Common myeloid progenitor, CD34-positive (primary cell): Measurements from ENCODE around the gene XYLT1.
A peak's percentile ranks its signal among the peaks of the same experiment; 100 is the strongest.
"Not testable (repeated sequence)": the region's sequence is repeated elsewhere in the genome, so short reads cannot be mapped to it uniquely, and the experiment has no call there.

ENCODE experiments used
- CTCF ChIA-PET: fragments of 350-600 bp; sonication (Branson Sonifier 250); formaldehyde crosslinking; loops from one replicate; lab custom pipeline; 2021; ENCODE audit warnings: antibody characterized with exemption; lab: Charles Lee
- POLR2A ChIA-PET: fragments of 350-600 bp; sonication (Branson Sonifier 250); formaldehyde crosslinking; loops from one replicate; lab custom pipeline; 2021; ENCODE audit warnings: antibody characterized with exemption; lab: Charles Lee
- DNase-seq, 3 donors: peaks; one replicate each; pipeline versions ENCODE4 v3.0.0 to v3.0.0-alpha.2; 2013
- H3K27ac ChIP-seq, 2 experiments: 1 replicate in 1 of 2; 2 replicates in 1 of 2; pipeline ENCODE4 v1.7.0; 2013; ENCODE audit warnings: inconsistent platforms in 2 of 2, low read length in 2 of 2, mild to moderate bottlenecking in 2 of 2, low read depth in 1 of 2, moderate library complexity in 1 of 2; ENCODE audit not compliant: severe bottlenecking in 2 of 2, insufficient read depth in 1 of 2, poor library complexity in 1 of 2
- H3K27me3 ChIP-seq, 5 experiments: replicated peaks in 2 of 5; 1 replicate in 3 of 5; 2 replicates in 2 of 5; pipeline versions ENCODE4 v1.6.1 to v1.7.0; 2013; ENCODE audit warnings: low read length in 4 of 5, mild to moderate bottlenecking in 2 of 5, moderate library complexity in 2 of 5, inconsistent platforms in 1 of 5; ENCODE audit not compliant: insufficient read depth in 5 of 5, control insufficient read depth in 4 of 5
- H3K36me3 ChIP-seq, 4 experiments: 1 replicate in 2 of 4; 2 replicates in 2 of 4; pipeline versions ENCODE4 v1.6.1 to v1.7.0; 2013; ENCODE audit warnings: low read length in 3 of 4, control low read depth in 1 of 4, mild to moderate bottlenecking in 1 of 4; ENCODE audit not compliant: control insufficient read depth in 4 of 4, insufficient read depth in 4 of 4
- H3K4me1 ChIP-seq, 4 experiments: 1 replicate in 3 of 4; 2 replicates in 1 of 4; pipeline versions ENCODE4 v1.6.1 to v1.7.1; 2013; ENCODE audit warnings: low read length in 3 of 4, mild to moderate bottlenecking in 3 of 4, control low read depth in 1 of 4, inconsistent platforms in 1 of 4, moderate library complexity in 1 of 4; ENCODE audit not compliant: control insufficient read depth in 4 of 4, insufficient read depth in 4 of 4; ENCODE audit errors: control extremely low read depth in 1 of 4
- H3K4me3 ChIP-seq, 7 experiments: 1 replicate in 4 of 7; 2 replicates in 3 of 7; pipeline versions ENCODE4 v1.5.1 to v1.7.0; 2013; ENCODE audit warnings: mild to moderate bottlenecking in 7 of 7, low read length in 6 of 7, moderate library complexity in 6 of 7, inconsistent platforms in 2 of 7, low read depth in 2 of 7, control low read depth in 1 of 7; ENCODE audit not compliant: insufficient read depth in 4 of 7, control insufficient read depth in 1 of 7; ENCODE audit errors: extremely low read depth in 1 of 7
- H3K9me3 ChIP-seq, 5 experiments: 1 replicate in 4 of 5; 2 replicates in 1 of 5; pipeline versions ENCODE4 v1.6.1 to v1.7.1; 2013; ENCODE audit warnings: low read length in 4 of 5, mild to moderate bottlenecking in 2 of 5, inconsistent platforms in 1 of 5, low read depth in 1 of 5, moderate library complexity in 1 of 5; ENCODE audit not compliant: control insufficient read depth in 4 of 5, insufficient read depth in 2 of 5; ENCODE audit errors: control extremely low read depth in 1 of 5
- WGBS: methylation state at CpG from one replicate; pipeline ENCODE4 v1.1.5; 2013; ENCODE audit not compliant: insufficient coverage; 5-methylcytosine and 5-hydroxymethylcytosine counted together

XYLT1 gene

GRCh38 chr16:17414916-17415315 lies 55.8 kb downstream of the XYLT1 start:
- 96% methylated on average over 7 of the region's 8 CpGs for WGBS
- Histone ChIP-seq H3K9me3 (peaks cover 0 to 3% (median 0%) of the 10 kb centered on the region in 5 experiments), H3K36me3 (peaks cover 0 to 5% (median 2%) of the 10 kb centered on the region in 4 experiments), H3K4me3 (no peak overlapping the region), H3K27me3 (no peaks in the 10 kb centered on the region), H3K4me1 (peaks cover 7 to 49% (median 36%) of the 10 kb centered on the region in 4 experiments), H3K27ac (no peak overlapping the region)
- CTCF ChIA-PET: interaction anchor here (0.7 to 2.1 kb wide), 7 partner anchors 13 to 71 kb away, joined by 3 to 7 read pairs (median 4); no protein-coding TSS in a partner anchor
- DNase-seq: no peak
- POLR2A ChIA-PET: no interaction called here

- 28% methylated on average over 8 of the region's 8 CpGs for WGBS
- ChIA-PET POLR2A (no interaction called here), CTCF (interaction anchor here (1.6 to 2.1 kb wide), 2 partner anchors 14 to 53 kb away, joined by 3 to 7 read pairs; no protein-coding TSS in a partner anchor)
Observed at GRCh38 chr16:17414421-17414820, 56.3 kb downstream of the XYLT1 start.

GRCh38 chr16:17413508-17413907 lies 57.3 kb downstream of the XYLT1 start:
- no peaks in the 10 kb centered on the region for H3K27me3 ChIP-seq
- H3K9me3 ChIP-seq: peaks cover 0 to 3% (median 0%) of the 10 kb centered on the region in 5 experiments
- POLR2A ChIA-PET: no interaction called here
- no peak for DNase-seq
- peaks cover 0 to 4% (median under 1%) of the 10 kb centered on the region in 4 experiments for H3K36me3 ChIP-seq
- CTCF ChIA-PET: no interaction called here
- WGBS: 100% methylated on average over 3 of the region's 4 CpGs
- no peak overlapping the region for H3K4me3 ChIP-seq
- H3K4me1 ChIP-seq: peaks cover 7 to 49% (median 36%) of the 10 kb centered on the region in 4 experiments
- H3K27ac ChIP-seq: no peak overlapping the region

More at GRCh38 chr16:17414421-17414820, 56.3 kb downstream of the XYLT1 start:
- H3K4me3 ChIP-seq: peak overlapping the region in 1 of 7 experiments; percentile 38
- peak; percentile 14 to 64 (median 50) for DNase-seq
- H3K4me1 ChIP-seq: peaks cover 7 to 49% (median 36%) of the 10 kb centered on the region in 4 experiments
- peaks cover 0 to 4% (median 2%) of the 10 kb centered on the region in 4 experiments for H3K36me3 ChIP-seq
- H3K9me3 ChIP-seq: peaks cover 0 to 3% (median 0%) of the 10 kb centered on the region in 5 experiments
- H3K27me3 ChIP-seq: no peaks in the 10 kb centered on the region
- H3K27ac ChIP-seq: peak overlapping the region in 1 of 2 experiments; percentile 28

GRCh38 chr16:17412791-17413190 lies 58.0 kb downstream of the XYLT1 start:
- H3K9me3 ChIP-seq: no peaks in the 10 kb centered on the region
- DNase-seq: no peak
- no peak overlapping the region for H3K4me3 ChIP-seq
- ChIA-PET CTCF (no interaction called here), POLR2A (no interaction called here)
- no peak overlapping the region for H3K27ac ChIP-seq
- peaks cover 7 to 49% (median 35%) of the 10 kb centered on the region in 4 experiments for H3K4me1 ChIP-seq
- peaks cover 0 to 4% (median 0%) of the 10 kb centered on the region in 4 experiments for H3K36me3 ChIP-seq
- H3K27me3 ChIP-seq: no peaks in the 10 kb centered on the region
- WGBS: 96% methylated on average over 4 of the region's 5 CpGs

- Histone ChIP-seq H3K9me3 (no peaks in the 10 kb centered on the region), H3K4me3 (no peak overlapping the region), H3K27me3 (no peaks in the 10 kb centered on the region), H3K36me3 (peaks cover 0 to 4% (median under 1%) of the 10 kb centered on the region in 4 experiments), H3K4me1 (peaks cover 5 to 45% (median 31%) of the 10 kb centered on the region in 4 experiments), H3K27ac (peak overlapping the region in 1 of 2 experiments; percentile 14)
- 96% methylated on average over 5 of the region's 7 CpGs for WGBS
- ChIA-PET CTCF (no interaction called here), POLR2A (no interaction called here)
- peak in 2 of 3 donors; percentile 42 to 48 for DNase-seq
Observed at GRCh38 chr16:17412221-17412620, 58.5 kb downstream of the XYLT1 start.

GRCh38 chr16:17411263-17411662 lies 59.5 kb downstream of the XYLT1 start:
- peaks cover 0 to 36% (median 23%) of the 10 kb centered on the region in 4 experiments for H3K4me1 ChIP-seq
- peak overlapping the region in 1 of 2 experiments; percentile 14 for H3K27ac ChIP-seq
- DNase-seq: no peak
- no CpG with 5 or more reads among the region's 2 CpGs for WGBS
- peaks cover 0 to 4% (median under 1%) of the 10 kb centered on the region in 4 experiments for H3K36me3 ChIP-seq
- ChIA-PET CTCF (interaction anchor here (0.6 to 1.4 kb wide), 3 partner anchors 11 to 57 kb away, joined by 3 to 4 read pairs (median 3); no protein-coding TSS in a partner anchor), POLR2A (interaction anchor here (1.0 kb wide), 1 partner anchor 14 kb away, joined by 3 read pairs; no protein-coding TSS in a partner anchor)
- no peak overlapping the region for H3K4me3 ChIP-seq
- H3K9me3 ChIP-seq: no peaks in the 10 kb centered on the region
- no peaks in the 10 kb centered on the region for H3K27me3 ChIP-seq

GRCh38 chr16:17410316-17410715 lies 60.4 kb downstream of the XYLT1 start:
- POLR2A ChIA-PET, H3K9me3 ChIP-seq, H3K36me3 ChIP-seq, H3K27me3 ChIP-seq, H3K27ac ChIP-seq, DNase-seq: not testable (repeated sequence)
- Histone ChIP-seq H3K4me1 (peaks cover 0 to 27% (median 15%) of the 10 kb centered on the region in 4 experiments), H3K4me3 (peak overlapping the region in 1 of 7 experiments; percentile 5)
- CTCF ChIA-PET: interaction anchor here (1.4 kb wide), 1 partner anchor 10 kb away, joined by 3 read pairs; no protein-coding TSS in a partner anchor
- WGBS: 100% methylated on average over 2 of the region's 6 CpGs
